Fibroblast of lung (primary cell): ENCODE results near the gene CLDN10.

ENCODE experiments used
- CTCF ChIP-seq, 2 donors: IDR thresholded peaks in 1 of 2; conservative IDR thresholded peaks in 1 of 2; 1 replicate in 1 of 2; 2 replicates in 1 of 2; pipeline ENCODE4 v1.5.1; 2011 to 2012; ENCODE audit warnings: low read length in 2 of 2, control low read depth in 1 of 2, inconsistent platforms in 1 of 2, low read depth in 1 of 2, mild to moderate bottlenecking in 1 of 2
- EZH2 ChIP-seq: IDR thresholded peaks from 2 replicates; pipeline ENCODE4 v1.5.1; 2012; ENCODE audit warnings: low read length, control low read depth, mild to moderate bottlenecking; ENCODE audit errors: missing control alignments

DNA sequence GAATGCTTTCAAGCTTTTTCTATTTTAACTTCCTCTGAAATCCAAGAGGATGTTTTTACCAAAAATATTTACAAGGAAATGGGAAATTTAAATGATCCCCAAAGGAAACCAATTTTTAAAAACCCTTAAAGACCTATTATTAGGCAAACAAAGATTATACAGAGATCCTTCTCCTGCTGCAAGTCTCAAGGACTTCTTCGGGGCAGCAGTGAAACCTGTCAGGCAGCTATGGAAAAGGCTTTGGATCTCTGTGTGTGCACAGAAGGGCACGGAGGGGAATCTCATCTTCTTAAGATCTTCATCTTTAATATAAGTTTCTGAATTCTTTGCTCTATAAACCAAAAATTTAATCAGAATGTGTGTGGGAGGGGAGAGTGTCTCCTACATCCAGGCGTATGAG, 36.0 kb upstream of the CLDN10 start:
- TF ChIP-seq CTCF (conservative IDR thresholded peaks at IDR 0.05 in 1 of 2, IDR thresholded peaks at IDR 0.05 in 1 of 2; ENCODE audit: low read depth in 1 of 2, low read length in 2 of 2), result no peak
- no peak for TF ChIP-seq EZH2
